H1 (cell line): Measurements from ENCODE around the gene PHACTR1.

Experiments
- BRCA1 ChIP-seq: IDR thresholded peaks from 2 replicates; pipeline ENCODE4 v1.6.1; 2012; ENCODE audit warnings: low read depth, low read length, improper control_type of control experiment
- CTCF ChIP-seq, 3 experiments: IDR thresholded peaks; 1 replicate in 2 of 3; 2 replicates in 1 of 3; pipeline versions ENCODE4 v1.5.1 to v1.6.1; 2011; ENCODE audit warnings: low read length in 3 of 3, mild to moderate bottlenecking in 3 of 3, inconsistent platforms in 2 of 3, low read depth in 1 of 3, moderate library complexity in 1 of 3; ENCODE audit not compliant: insufficient read depth in 1 of 3; ENCODE audit errors: control extremely low read depth in 1 of 3
- EZH2 ChIP-seq: fragments of 200-600 bp; sonication (generic); IDR thresholded peaks from 2 replicates; pipeline ENCODE4 v1.7.1; 2012; ENCODE audit warnings: low read depth, mild to moderate bottlenecking, moderate library complexity, low read length, inconsistent platforms; ENCODE audit not compliant: severe bottlenecking
- KDM1A ChIP-seq: fragments of 200-600, 300-600 bp; sonication (generic); IDR thresholded peaks from 2 replicates; pipeline ENCODE4 v1.7.1; 2016; ENCODE audit warnings: mild to moderate bottlenecking, low read length, borderline replicate concordance
- POLR2A ChIP-seq, 2 experiments: IDR thresholded peaks; 1 replicate in 1 of 2; 2 replicates in 1 of 2; pipeline ENCODE4 v1.6.1; 2011; ENCODE audit warnings: low read depth in 2 of 2, low read length in 2 of 2, mild to moderate bottlenecking in 2 of 2; ENCODE audit errors: control extremely low read depth in 1 of 2
- POLR2AphosphoS5 ChIP-seq: IDR thresholded peaks from 2 replicates; pipeline ENCODE4 v1.6.1; 2011; ENCODE audit warnings: low read depth, low read length

GRCh38 chr6:13281686-13282085, 565.1 kb downstream of the PHACTR1 start:
- no peak for TF ChIP-seq CTCF (IDR thresholded peaks at IDR 0.05; ENCODE audit: control extremely low read depth in 1 of 3, insufficient read depth in 1 of 3, low read depth in 1 of 3, low read length in 3 of 3)
- no peak for TF ChIP-seq BRCA1
- no peak for TF ChIP-seq EZH2
- no peak for TF ChIP-seq POLR2AphosphoS5
- no peak for TF ChIP-seq POLR2A (IDR thresholded peaks at IDR 0.05; ENCODE audit: control extremely low read depth in 1 of 2, low read depth in 2 of 2, low read length in 2 of 2)
- TF ChIP-seq KDM1A, result no peak
